ENCODE data around the gene SRCAP. TPM values are rescaled to one million over a fixed set of nuclear protein-coding genes. Genes with fewer than 3 reads are reported as not detected.
A peak's percentile ranks its signal among the peaks of the same experiment; 100 is the strongest.

The SRCAP gene
- polyA plus RNA-seq, 5 donors, result 30.1 to 41.0 (median 34.8) TPM

DNA sequence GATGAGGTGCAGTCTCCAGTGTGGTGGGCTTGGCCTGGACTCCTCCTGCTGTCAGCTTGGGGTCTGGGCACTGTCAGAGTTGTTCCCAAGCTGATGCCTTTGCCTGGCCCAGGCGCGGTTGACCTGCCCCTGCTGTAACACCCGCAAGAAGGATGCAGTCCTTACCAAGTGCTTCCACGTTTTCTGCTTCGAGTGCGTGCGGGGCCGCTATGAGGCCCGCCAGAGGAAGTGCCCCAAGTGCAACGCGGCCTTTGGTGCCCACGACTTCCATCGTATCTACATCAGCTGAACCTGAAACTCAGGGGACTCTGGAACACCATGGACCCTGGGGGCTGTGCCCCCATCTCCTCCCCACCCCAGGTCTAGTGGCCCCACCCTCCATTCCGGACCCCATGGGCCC lies 74.9 kb downstream of the SRCAP start:
- no peak for DNase-seq

DNA sequence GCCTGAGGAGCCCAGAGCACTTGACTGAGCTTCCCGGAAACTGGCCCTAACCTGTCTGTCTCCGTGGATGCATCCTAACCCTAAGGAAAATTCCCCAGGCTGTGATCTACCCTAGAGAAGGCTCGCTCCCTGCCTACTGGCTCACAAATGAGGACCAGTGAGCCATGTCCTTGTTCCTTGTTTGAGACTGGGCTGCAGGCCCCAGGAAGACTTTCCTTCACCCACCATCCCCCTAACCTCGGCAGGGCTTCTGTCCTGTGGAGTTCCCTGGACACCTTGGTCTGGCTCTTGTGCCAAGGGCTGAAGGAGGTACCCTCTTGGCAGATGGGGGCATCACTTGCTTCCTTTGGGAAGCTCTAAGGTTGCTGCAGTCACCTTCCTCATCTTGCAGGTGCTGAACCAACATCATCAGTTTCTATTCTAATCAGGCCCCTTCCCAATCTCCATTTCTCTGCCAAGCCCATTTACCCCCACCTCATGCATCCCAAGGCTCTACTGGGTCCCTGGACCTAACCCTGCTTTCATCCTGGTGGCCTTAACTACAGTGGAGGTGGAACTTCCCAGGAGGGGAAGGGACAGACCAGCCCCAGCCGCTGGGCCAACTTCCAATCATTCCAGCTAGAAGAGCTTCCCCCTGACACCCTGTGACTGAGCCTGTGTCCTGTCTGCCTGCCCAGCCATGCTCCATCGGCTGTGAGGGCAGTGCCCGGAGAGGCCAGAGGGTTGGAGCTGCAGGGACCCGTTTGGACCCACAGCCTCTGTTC lies 75.6 kb downstream of the SRCAP start:
- DNase-seq, result no peak

DNA sequence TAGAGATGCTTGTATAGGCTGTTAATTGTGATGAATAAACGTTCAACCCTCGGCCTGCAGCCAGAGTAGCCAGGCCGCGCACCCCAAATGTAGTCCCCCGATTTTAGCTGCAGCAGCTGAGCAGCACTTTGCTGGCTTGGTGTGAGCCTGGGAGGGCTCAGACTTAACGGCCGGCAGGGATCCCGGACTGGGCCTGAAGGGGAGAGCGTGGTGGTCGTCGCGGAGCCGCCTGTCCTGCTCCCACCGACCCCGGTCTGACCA lies 76.1 kb downstream of the SRCAP start:
- DNase-seq, result no peak

DNA sequence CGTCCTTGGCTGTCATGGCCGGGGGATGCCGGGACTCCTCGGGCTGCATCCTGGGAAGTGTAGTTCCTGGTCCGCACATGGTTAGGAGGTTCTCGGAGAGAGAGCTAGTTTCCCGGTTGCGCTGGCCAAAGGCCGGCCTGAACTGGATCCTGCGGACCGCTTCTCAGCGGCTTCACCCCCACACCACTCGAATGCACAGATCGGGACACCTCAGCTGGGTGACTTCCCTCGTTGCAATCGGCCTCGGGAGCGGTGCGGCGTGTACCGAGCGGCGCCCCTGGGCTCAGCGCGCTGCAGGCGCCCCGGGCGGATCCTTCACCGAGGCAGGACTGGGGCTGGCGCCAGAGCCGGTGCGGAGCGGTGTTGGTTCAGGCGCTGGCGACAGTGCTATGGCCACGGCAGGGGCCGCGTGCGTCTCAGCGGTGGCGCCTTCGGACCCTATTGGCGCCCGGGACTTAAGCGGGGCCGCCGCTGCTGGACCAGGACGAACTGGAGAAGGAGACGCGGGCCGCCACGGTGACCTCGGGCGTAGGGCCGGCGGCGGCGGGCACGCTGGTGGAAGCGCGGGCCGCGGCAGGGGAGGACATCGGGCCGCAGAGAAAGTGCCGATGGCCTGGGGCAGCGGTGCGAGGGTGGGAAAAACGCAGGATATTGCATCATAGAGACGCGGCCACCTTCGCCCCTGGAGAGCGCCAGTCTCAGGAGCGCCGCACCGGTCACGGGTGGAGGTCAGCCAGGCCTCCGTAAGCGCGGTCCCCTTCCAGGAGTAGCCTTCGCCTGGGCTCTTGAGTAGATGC lies 76.6 kb downstream of the SRCAP start:
- DNase-seq, result peak; percentile 78 to 83

DNA sequence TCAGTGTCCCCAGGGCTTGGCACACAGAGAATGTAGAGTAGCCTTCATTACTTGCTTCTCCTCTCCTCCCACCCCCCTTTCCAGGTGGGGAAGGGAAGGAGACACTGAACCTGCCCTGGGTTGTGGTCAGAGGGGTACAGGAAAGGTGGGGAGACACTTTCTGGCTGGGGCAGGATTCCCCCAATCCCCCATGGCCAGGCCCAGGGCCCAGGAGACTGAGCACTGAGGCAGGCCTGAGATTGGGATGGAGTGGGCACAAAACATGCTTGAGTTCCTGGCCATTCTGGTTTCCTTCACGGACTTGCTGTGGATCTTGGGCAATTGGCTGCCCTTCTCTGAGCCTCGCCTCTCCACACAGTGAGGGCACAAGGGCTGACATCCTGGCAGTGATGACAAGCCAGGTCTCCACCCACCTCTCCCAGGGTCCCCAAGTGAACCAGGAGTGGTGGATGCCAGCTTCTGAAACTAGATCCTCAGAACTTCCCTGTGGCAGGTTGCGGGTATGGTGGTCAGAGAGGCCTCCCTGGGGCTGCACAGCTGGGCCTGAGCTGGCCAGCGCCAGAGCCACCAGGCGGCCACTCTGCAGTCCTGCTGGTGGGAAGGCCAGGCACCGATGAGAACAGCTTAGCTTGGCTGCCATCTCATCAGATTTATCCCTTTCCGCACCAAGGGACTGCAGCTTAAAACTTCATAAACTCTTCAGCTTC lies 78.8 kb downstream of the SRCAP start:
- no peak for DNase-seq

DNA sequence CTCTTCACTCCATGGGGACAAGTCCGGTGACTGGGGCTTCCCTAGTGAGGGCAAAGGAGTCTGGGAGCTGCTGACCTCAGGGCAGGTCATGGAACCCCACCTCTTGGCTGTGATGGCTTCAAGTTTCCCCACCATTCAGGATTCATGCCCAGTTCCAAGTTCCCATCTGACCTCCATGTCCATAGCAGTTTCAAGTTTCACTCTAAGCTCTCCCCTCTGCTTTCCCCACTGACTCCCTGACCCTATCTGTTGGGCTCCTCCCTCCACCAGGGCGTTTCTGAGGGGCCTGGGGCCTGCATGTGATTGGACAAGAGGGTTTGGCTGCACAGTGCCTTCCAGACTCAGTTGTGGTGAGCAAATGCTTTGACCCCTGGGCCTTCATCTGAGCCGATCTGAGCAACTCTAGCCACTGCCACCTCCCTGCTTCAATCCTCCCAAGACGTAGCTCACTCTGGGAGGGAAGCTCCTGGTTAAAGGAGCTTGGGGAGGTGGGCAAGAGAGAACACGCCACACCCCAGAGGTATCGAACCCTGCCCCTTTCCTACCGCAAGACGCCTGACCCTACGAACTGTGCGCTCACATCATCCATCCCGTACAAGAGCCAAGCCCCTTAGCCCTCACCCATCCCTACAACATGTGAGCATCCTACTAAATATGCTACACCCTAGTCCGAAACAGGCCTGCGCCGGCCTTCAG lies 79.7 kb downstream of the SRCAP start:
- no peak for DNase-seq

DNA sequence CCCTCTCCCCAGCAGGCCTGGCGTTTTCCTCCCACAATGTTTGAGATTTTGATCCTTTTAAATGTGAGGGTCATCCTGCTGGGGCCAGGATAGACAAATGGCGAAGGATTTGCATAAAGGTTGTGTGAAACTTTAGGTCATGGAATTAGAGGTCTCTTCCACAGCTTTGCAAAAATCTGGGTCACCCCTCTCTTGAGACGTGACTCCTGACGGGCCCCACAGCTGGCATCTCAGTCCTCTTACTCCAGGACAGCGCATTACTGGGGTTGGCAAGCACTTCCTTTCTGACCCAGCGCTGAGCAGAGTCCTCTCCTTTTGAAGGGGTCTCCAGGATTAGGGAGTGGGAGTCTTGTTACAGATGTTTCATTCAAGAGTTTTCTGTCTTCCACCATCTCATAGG lies 80.6 kb downstream of the SRCAP start:
- DNase-seq, result no peak

DNA sequence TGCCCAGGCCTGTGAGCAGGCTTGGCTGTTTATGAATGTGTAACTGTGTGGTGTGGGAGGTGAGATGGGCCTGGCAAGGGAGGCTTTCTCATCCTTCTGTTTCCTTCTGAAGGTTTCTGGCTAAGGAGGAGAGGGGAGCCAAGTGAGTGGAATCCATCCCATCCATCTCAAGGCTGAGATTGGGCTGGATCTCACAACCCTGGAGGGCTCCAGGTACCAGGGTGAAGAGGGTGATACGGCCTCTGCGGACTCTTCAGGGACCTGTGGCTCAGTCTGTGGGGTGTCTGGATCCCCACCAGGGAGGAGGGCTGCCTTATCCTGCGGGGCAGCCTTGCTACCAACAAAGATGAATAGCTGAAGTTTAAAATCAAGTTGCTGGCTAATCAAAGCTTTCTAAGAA lies 81.0 kb downstream of the SRCAP start:
- no peak for DNase-seq

DNA sequence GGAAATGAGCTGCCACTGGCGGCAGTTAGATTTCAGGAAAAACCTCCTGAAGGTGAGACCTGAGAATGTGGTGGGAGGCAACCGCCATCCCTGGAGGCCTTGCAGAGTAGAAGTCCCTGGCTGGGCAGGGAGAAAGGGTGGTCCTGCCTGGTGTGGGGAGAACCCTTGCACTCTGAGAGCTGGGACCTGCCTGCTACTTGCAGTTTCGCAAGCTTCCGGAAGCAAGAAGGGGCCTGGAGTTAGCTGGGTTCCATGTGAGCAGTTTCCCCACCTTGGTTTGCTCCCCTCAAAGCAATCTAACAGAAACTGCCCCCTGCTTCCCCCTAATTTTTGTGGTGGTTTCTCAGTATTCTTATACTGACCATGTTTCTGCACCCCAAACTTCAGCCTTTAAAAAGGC lies 81.6 kb downstream of the SRCAP start:
- no peak for DNase-seq

DNA sequence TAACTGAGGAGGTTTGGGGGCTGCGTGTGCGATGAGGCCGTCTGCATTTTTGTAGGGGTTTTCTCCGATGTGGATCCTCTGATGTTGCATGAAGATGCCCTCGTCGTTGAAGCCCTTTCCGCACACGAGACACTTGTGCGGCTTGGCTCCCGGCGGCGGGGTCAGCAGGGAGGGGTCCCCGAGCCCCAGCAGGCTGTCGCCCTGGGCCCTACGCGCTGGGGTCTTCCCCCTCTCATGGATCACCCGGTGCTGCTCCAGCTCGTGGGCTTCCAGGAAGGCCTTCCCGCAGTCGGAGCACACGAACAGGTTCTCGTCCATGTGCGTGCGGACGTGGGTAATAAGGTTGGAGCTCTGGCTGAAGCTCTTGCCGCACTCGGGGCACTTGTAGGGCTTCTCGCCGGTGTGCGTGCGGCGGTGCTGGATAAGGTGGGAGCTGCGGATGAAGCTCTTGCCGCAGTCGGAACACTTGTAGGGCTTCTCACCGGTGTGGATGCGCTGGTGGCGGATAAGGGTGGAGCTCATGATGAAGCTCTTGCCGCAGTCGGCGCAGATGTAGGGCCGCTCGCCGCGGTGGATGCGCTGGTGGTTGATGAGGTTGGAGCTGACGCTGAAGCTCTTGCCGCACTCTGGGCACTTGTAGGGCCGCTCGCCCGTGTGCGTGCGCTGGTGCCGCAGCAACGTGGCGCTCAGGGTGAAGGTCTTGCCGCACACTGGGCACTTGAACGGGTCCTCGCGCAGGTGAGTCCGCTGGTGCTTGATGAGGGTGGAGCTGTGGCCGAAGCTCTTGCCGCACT lies 83.7 kb downstream of the SRCAP start:
- no peak for DNase-seq

DNA sequence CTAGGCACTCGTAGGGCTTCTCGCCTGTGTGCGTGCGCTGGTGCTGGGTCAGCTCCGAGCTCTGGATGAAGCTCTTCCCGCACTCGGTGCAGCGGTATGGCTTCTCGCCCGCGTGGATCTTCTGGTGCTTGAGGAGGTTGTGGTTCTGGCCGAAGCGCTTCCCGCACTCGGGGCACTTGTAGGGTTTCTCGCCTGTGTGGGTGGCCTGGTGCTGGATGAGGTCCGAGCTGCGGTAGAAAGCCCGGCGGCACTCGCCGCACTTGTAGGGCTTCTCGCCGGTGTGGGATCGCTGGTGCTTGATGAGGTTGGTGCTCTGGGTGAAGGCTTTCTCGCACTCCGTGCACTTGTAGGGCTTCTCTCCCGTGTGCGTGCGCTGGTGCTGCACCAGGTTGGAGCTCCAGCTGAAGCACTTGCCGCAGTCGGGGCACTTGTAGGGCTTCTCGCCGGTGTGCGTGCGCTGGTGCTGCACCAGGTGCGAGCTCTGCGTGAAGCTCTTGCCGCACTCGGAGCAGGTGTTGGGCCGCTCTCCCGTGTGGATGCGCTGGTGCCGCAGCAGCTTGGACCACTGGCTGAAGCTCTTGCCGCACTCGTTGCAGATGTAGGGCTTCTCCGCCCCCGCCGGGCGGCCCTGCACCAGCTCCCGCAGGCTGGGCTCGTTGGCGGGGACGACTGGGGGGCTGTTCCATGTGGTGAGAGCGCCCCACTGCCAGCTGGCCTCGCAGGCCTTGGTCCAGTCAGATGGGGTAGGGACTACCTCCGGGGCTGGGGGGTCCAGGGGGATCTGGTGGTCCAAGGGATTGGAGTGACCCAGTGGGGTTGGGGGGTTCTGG lies 84.5 kb downstream of the SRCAP start:
- no peak for DNase-seq

DNA sequence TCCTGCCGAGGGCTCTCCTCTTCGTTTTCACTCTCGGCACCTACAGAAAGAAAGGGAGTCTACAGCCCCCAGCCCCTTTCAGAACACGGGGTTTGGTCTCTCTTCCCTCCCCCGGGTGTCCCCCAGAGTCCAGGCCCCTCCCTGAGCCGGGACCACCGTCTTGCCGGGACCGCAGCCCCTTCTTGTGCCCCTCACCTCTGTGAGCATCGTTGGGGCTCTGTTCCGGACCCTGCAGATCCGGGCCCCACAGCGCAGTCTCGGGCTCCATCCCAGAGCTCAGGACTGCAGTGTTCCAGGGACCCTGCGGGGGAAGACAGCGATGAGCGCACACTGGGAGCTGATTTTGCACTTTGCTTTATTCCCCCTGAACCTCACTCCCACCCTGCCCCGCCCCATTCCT lies 85.2 kb downstream of the SRCAP start:
- no peak for DNase-seq

DNA sequence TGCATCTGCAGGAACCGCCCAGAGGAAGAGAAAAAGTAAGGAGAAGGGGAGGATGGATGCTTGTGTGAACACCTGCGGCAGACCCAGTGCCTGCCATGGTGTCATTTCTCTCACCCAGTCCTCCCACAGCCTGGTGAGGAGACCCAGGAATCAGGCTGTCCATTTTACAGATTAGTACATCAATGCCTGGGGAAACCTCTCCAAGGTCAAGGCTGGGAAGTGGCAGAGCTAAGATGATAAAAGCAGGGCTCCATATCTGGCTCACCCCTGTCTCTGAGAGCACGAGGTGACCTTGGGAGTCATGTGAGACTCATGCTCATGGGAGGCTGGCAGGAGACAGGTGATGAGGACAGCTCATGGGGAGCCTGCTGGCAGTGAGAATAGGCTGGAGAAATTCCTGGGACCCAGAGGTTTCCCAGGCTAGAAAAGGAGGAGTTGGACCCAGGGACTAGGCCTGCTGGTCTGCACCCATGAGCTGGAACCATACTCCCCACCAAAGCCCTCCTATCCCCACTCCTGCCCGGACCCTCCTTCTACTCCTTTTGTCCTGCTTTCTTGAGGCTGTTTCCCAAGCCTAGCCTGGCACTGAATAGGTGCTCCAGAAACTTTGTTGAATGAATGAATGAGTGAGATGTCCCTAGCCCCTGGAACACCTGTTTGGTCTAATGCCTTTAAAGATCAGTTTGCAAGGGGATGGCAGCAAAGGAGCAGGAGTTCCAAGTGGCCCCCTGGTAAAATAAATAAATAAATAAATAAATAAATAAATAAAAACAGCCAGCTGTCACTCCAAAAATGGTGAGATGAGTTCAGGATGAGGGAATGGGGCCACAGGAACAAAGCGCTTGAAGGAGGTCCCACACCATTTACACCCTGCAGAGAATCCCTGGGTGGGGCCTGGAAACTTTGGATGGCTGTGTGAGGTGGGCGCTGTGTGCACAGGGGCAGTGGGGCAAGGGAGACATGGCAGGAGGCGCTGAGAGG lies 86.4 kb downstream of the SRCAP start:
- no peak for DNase-seq

DNA sequence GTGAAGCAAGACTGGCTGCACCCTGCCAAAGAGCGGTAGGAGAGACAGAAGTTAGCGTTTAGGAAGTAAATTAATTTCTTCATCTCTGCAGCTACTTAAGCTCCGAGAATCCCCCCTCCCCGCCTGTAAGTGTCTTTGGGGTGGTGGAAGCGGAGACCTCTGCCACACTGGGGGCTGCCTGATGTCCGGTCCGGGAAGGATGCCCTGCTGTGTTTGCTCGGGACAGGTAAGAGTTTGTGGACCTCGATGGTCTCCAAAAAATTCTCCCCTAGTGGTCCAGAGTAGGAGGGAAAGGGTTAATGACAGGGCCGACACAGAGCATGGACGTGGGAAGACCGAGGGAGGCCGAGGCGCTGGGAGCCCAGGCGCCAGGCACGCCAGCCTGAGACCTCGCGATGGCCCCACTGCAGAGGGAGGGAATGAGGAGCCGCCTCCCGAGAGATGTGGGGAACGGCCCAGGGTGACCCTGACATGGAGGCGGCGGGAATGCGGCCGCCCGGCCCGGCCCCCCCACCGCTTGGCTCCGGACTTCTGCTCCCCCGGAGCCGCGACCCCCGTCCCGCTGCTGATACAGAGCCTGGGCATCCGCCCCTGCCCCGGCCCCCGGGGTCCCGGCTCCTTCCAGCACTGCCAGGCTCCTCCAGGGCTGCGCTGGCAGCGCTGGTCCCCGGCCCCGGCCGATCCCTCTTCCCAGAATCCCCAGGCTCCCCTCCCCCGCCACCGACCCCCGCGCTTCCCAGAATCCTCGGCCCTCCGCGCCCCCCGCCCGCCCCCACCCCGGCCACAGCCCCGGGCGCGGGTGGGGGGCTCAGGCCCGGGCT lies 87.4 kb downstream of the SRCAP start:
- peak in 1 of 2 donors; percentile 41 for DNase-seq

DNA sequence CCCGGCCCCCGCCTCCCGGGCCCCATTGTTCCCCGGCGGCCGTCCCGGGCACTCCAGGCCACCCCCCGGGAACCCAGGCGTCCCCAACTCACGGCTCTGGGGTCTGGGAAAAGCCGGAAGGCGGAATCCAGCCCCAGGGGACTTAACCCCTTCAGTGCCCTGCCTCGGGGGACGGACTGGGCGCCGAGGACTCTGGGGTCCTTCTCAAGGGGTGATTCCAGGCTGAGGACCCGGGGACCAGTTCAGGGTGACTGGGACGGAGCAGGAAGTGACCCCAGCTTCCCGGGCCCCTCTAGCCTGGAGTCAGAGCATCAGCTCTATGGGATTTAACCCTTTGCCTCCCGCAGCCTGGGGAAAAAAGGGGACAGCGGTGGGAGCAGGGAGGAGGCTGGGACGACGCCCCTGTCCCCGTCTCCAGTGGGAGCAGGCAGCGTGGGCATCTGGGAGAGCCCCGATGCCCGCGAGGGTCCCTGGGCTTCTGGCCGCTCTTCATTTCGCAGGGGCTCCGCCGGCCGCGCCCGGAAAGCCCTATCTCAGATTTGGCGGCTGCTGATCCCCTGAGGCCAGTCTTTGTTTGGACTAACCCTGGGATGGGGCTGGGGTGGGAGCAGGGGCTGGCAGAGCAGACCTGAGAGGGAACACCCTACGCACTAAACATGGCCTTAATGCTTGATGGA lies 88.1 kb downstream of the SRCAP start, which contains the start of gene ZNF629:
Gene ZNF629, minus strand, starts transcription at position 270 of the 677 bp plus-strand sequence. CDS start 2,723 bp downstream, outside the sequence.
- DNase-seq, result peak; percentile 79 to 83

DNA sequence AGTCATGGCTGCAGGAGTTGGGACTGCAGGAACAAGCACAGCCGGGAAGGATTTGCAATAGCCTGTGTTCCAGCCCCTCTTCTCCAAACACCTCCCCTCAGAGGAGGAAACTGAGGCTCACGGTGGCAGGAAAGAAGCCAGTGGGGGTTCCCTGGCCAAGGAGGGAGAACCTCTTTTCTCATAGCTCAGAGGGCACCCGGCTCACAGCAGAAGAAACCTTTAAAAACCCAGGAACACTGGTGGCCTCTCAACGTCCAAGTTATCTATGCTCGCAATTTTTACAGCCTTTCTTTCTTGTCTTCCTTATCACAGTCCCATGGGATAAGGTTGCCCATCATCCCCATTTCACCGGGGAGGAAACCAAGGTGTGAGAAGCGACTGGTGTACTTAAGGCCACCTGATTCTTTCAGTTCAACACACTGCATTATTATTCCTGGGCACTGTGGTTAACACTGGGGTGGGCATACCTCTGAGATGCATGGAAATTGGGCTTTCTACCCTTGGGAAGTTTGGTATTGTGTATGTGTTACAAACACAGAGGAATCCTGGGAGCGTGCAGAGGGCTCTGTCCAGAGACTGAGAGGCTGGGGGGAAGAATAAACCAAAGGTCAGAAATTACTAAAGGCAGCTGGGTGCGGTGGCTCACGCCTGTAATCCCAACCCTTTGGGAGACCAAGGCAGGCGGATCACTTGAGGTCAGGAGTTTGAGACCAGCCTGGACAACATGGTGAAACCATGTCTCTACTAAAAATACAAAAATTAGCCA lies 88.8 kb downstream of the SRCAP start:
- no peak for DNase-seq
